NOMO-1 treated with DMSO at 0.1 percent for 48 hours (cell line): ENCODE data around the gene ANXA6.
"Not testable (repeated sequence)": the region's sequence is repeated elsewhere in the genome, so short reads cannot be mapped to it uniquely, and the experiment has no call there.

Experiments
- DNase-seq: peaks from one replicate; lab custom pipeline; 2025; ENCODE audit not compliant: unreplicated experiment; lab: John Stamatoyannopoulos, UW

Gene ANXA6

GRCh38 chr5:151181818-151182523 lies 24.4 kb upstream of the ANXA6 start:
- no peak for DNase-seq

GRCh38 chr5:151180291-151180690 lies 22.7 kb upstream of the ANXA6 start:
- no peak for DNase-seq

DNA sequence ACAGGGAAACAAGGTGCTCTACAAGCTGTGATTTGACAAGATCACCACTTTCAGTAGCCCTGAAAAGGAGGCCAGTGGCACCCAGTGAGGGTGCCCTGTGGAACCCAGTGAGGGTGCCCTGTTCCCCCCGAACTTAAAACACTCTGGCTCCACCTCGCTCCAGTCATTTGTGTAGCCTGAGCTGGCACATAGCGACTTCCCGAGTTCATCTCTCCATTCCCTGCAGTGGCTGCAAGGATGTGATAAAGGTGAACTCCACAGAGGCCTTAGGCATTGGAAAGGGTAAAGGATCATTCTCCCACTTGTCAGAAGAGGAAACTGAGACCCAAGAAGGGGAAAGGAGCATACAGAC lies 21.9 kb upstream of the ANXA6 start:
- no peak for DNase-seq

- DNase-seq = no peak
Observed at GRCh38 chr5:151178777-151179488, 21.4 kb upstream of the ANXA6 start.

- DNase-seq = no peak
Observed at GRCh38 chr5:151178372-151178771, 20.8 kb upstream of the ANXA6 start.

- not testable (repeated sequence) for DNase-seq
Observed at GRCh38 chr5:151176268-151176667, 18.7 kb upstream of the ANXA6 start.

GRCh38 chr5:151174612-151175101 lies 17.1 kb upstream of the ANXA6 start:
- no peak for DNase-seq

GRCh38 chr5:151173711-151174611 lies 16.4 kb upstream of the ANXA6 start:
- no peak for DNase-seq

- peak; percentile 20 for DNase-seq
Observed at GRCh38 chr5:151171529-151171928, 13.9 kb upstream of the ANXA6 start.

DNA sequence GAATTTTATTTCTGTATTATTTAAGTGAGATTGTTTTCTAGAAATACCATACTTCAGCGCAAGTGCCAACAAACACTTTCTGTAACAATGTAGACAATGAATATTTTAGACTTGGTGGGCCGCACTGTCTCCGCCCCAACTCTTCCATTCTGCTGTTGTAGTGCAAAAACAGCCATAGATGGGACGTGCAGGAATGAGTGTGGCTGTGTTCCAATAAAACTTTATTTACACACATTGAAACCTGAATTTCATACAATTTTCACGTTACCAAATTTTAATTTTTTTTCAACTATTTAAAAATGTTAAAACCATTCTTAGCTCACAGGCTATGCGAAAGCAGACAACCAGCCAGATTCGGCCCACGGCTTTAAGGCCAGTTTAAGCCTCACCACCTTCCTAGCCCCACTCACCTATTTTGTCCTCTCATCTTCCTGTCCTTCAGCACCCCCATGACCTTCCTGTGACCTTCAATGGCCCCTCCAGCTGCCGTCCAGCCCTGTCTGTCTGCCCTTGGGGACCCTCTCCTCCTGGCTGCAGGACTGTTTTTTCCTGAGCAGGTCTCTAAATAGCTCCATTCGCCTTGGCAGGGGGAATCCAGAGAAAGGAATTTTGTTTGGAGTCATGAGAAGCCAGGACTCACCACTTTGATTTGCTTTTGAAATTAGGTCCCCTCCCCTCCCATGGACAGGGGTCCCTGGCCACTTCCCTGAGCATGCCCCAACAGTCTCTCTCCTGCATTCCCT lies 11.2 kb upstream of the ANXA6 start:
- DNase-seq = no peak

DNA sequence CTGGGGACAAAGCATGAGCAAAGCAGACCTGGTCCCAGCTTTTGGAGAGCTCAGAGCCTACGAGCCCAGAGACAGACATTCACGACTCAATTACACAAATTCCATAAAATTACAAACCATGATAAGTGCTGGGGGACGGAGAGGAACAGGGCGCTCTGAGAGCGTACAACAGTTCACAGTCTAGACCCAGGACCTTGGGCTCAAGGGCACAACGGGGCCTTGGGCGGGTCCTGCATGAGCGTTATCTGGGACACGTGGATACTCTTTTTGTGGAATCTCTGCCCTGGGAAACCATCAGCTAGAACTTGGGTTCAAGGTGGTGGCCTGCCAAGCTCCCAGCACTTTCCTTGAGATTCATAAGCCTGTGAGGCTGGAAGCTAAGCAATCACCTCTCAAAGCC lies 9.4 kb upstream of the ANXA6 start:
- DNase-seq = no peak

GRCh38 chr5:151164687-151165392 lies 7.3 kb upstream of the ANXA6 start:
- DNase-seq = peak; percentile 70

- DNase-seq = no peak
Observed at GRCh38 chr5:151162776-151163175, 5.2 kb upstream of the ANXA6 start.

DNA sequence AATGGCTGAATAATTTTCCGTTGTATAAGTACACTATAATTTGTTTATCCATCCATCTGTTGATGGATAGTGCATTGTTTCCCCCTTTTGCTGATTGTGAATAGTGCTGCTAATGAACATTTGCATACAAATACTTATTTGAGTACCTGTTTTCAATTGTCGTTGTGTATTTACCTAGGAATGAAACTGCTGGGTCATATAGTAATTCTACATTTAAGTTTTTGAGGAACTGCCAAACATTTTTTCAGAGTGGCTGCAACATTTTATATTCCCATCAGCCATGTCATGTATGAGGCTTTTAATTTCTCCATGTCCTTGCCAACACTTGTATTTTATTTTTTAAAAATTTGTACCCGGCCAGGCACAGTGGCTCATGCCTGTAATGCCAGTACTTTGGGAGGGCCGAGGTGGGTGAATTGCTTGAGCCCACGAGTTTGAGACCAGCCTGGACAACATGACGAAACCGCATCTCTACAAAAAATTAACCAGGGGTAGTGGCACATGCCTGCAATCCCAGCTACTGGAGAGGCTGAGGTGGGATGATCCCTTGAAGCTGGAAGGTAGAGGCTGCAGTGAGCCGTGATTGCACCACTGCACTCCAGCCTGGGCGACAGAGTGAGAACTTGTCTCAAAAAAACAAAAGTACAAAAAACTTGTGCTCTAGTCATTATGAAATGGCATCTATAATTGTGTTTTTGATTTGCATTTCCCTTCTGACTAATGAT lies 2.2 kb upstream of the ANXA6 start:
- DNase-seq = no peak

DNA sequence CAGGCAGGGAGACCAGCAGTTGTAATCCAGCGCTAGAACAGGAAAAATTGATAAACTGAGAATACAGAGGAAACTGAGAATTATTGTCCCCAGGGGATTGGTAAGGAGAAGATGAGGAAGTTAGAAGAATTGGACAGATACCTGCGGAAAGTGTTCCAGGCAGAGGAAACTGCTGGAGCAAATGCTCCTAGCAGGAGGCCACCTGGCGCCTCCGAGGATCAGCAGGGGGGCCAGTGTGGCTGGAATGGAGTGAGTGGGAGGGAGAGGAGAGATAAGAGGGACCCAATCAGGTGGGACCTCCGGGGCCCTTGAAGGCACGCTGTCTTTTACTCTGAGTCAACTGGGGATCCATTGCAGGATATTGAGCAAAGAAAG lies 695 bp upstream of the ANXA6 start:
- DNase-seq = no peak

- no peak for DNase-seq
Observed at GRCh38 chr5:151156507-151157420, 815 bp downstream of the ANXA6 start.

GRCh38 chr5:151155775-151156506 lies 1.6 kb downstream of the ANXA6 start:
- DNase-seq = no peak
